HEK293 (cell line): Measurements from ENCODE around the gene FAM81A.

Experiments used
- CTCF ChIA-PET: fragments of 350-600 bp; formaldehyde crosslinking; extraction: SDS; loops from one replicate; lab custom pipeline; 2021; ENCODE audit warnings: antibody characterized with exemption; lab: Yijun Ruan, JAX
- POLR2A ChIA-PET: fragments of 300-600 bp; formaldehyde crosslinking; extraction: SDS; loops from one replicate; lab custom pipeline; 2020; ENCODE audit warnings: antibody characterized with exemption, inconsistent platforms; lab: Yijun Ruan, JAX
- H3K27ac ChIP-seq: fragments of 200-500 bp; sonication (Bioruptor generic); 2 replicates; pipeline ENCODE4 v1.5.1; 2014; ENCODE audit warnings: low read depth, low read length, control low read depth, inconsistent platforms; ENCODE audit errors: extremely low read depth
- H3K36me3 ChIP-seq, 2 experiments: fragments of 200-500 bp in 1 of 2; sonication (Bioruptor generic) in 1 of 2; 1 replicate in 1 of 2; 2 replicates in 1 of 2; pipeline ENCODE4 v1.5.1; 2014 to 2017; ENCODE audit warnings: inconsistent platforms in 2 of 2, low read length in 2 of 2; ENCODE audit not compliant: control insufficient read depth in 2 of 2, insufficient read depth in 1 of 2
- H3K4me1 ChIP-seq: fragments of 200-500 bp; sonication (Bioruptor generic); 2 replicates; pipeline ENCODE4 v1.5.1; 2014; ENCODE audit warnings: mild to moderate bottlenecking, low read length, inconsistent platforms; ENCODE audit not compliant: control insufficient read depth, insufficient read depth
- H3K4me3 ChIP-seq: 2 replicates; pipeline ENCODE4 v1.5.1; 2011; ENCODE audit warnings: low read depth, mild to moderate bottlenecking, control low read depth, low read length, moderate library complexity
- H3K9me3 ChIP-seq: fragments of 200-500 bp; sonication (Bioruptor generic); 2 replicates; pipeline ENCODE4 v1.5.1; 2014; ENCODE audit warnings: low read depth, low read length, inconsistent platforms; ENCODE audit not compliant: control insufficient read depth, insufficient read depth
- OVOL3 ChIP-seq: fragments of 450-650 bp; formaldehyde crosslinking; IDR thresholded peaks from 2 replicates; pipeline ENCODE4 v1.5.1; 2016; ENCODE audit warnings: missing biosample characterization, missing genetic modification characterization
- PRDM1 ChIP-seq: fragments of 450-650 bp; formaldehyde crosslinking; IDR thresholded peaks from 2 replicates; pipeline ENCODE4; 2016; ENCODE audit warnings: missing biosample characterization, missing genetic modification characterization
- REPIN1 ChIP-seq: fragments of 450-650 bp; formaldehyde crosslinking; IDR thresholded peaks from 2 replicates; pipeline ENCODE4 v1.5.1; 2017; ENCODE audit warnings: missing biosample characterization, missing genetic modification characterization, low read depth
- TRIM28 ChIP-seq: IDR thresholded peaks from 2 replicates; pipeline ENCODE4 v1.6.1; 2011; ENCODE audit warnings: low read length, control low read depth, borderline replicate concordance
- WT1 ChIP-seq: fragments of 450-650 bp; formaldehyde crosslinking; IDR thresholded peaks from 2 replicates; pipeline ENCODE4 v1.5.1; 2016; ENCODE audit warnings: missing biosample characterization, missing genetic modification characterization
- ZBTB21 ChIP-seq: fragments of 450-650 bp; formaldehyde crosslinking; IDR thresholded peaks from 2 replicates; pipeline ENCODE4 v1.5.1; 2017; ENCODE audit warnings: missing biosample characterization, missing genetic modification characterization
- ZBTB49 ChIP-seq: fragments of 450-650 bp; formaldehyde crosslinking; IDR thresholded peaks from 2 replicates; pipeline ENCODE4 v1.5.1; 2016; ENCODE audit warnings: missing biosample characterization, missing genetic modification characterization, low read depth
- ZNF138 ChIP-seq: fragments of 450-650 bp; formaldehyde crosslinking; IDR thresholded peaks from 2 replicates; pipeline ENCODE4 v1.5.1; 2016; ENCODE audit warnings: missing biosample characterization, missing genetic modification characterization, borderline replicate concordance
- ZNF146 ChIP-seq: fragments of 450-650 bp; formaldehyde crosslinking; IDR thresholded peaks from 2 replicates; pipeline ENCODE4 v1.5.1; 2016; ENCODE audit warnings: missing biosample characterization, missing genetic modification characterization
- ZNF155 ChIP-seq: fragments of 450-650 bp; formaldehyde crosslinking; IDR thresholded peaks from 2 replicates; pipeline ENCODE4 v1.5.1; 2016; ENCODE audit warnings: missing biosample characterization, missing genetic modification characterization
- ZNF157 ChIP-seq: fragments of 450-650 bp; formaldehyde crosslinking; IDR thresholded peaks from 2 replicates; pipeline ENCODE4 v1.5.1; 2016; ENCODE audit warnings: missing biosample characterization, missing genetic modification characterization
- ZNF169 ChIP-seq: fragments of 450-650 bp; formaldehyde crosslinking; IDR thresholded peaks from 2 replicates; pipeline ENCODE4 v1.5.1; 2016; ENCODE audit warnings: missing biosample characterization, missing genetic modification characterization
- ZNF366 ChIP-seq: fragments of 450-650 bp; formaldehyde crosslinking; conservative IDR thresholded peaks from 2 replicates; pipeline ENCODE4 v1.5.1; 2016; ENCODE audit warnings: missing biosample characterization, missing genetic modification characterization
- ZNF416 ChIP-seq: fragments of 450-650 bp; formaldehyde crosslinking; IDR thresholded peaks from 2 replicates; pipeline ENCODE4 v1.5.1; 2016; ENCODE audit warnings: missing biosample characterization, missing genetic modification characterization
- ZNF571 ChIP-seq: fragments of 450-650 bp; formaldehyde crosslinking; IDR thresholded peaks from 2 replicates; pipeline ENCODE4 v1.5.0; 2017; ENCODE audit warnings: missing biosample characterization, missing genetic modification characterization
- ZNF610 ChIP-seq: fragments of 450-650 bp; formaldehyde crosslinking; IDR thresholded peaks from 2 replicates; pipeline ENCODE4 v1.5.1; 2016; ENCODE audit warnings: missing biosample characterization, missing genetic modification characterization, borderline replicate concordance
- TF ChIP-seq, protein P1 (sequence below): fragments of 450-650 bp; formaldehyde crosslinking; conservative IDR thresholded peaks from 2 replicates; pipeline ENCODE4 v1.5.1; 2016; ENCODE audit warnings: low read depth, missing biosample characterization, missing genetic modification characterization

The FAM81A gene

DNA sequence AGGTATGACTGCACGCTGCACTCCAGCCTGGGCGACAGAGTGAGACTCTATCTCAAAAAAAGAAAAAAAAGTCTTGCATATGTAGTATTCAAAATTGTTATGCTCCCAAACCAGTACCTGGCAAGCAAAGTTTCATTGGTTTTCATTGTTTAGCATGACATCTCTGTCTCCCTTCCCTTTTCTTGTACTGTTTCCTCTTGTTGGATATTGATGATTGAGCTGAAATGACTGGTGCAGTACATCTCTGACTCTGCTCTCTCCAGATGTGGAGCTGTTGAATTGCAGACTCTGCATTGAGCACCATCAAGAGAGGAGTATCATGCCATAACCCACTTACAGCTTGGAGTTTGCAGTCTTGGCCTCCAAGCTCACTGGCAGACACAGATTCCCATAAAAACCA is 77.2 kb downstream of the FAM81A start (continued):
- TF ChIP-seq ZNF155 (tag by site-specific recombination), result no peak

GRCh38 chr15:59516655-59517461 is 78.9 kb downstream of the FAM81A start:
- ChIA-PET POLR2A (no interaction called here), CTCF (interaction anchor here (1.0 to 3.4 kb wide), 2 partner anchors 12 to 121 kb away, joined by 3 to 25 read pairs; no protein-coding TSS in a partner anchor)
- no peaks in the 10 kb centered on the region for H3K9me3 ChIP-seq
- no peaks in the 10 kb centered on the region for H3K36me3 ChIP-seq
- H3K27ac ChIP-seq, result no peak overlapping the region
- TF ChIP-seq REPIN1 (tag by site-specific recombination) (no peak), ZBTB49 (tag by site-specific recombination) (no peak), ZNF138 (tag by site-specific recombination) (no peak), ZNF610 (tag by site-specific recombination) (no peak), TRIM28 (no peak), ZNF146 (tag by site-specific recombination) (no peak)
- no peaks in the 10 kb centered on the region for H3K4me1 ChIP-seq
- H3K4me3 ChIP-seq, result no peak overlapping the region

GRCh38 chr15:59519329-59519728 is 81.3 kb downstream of the FAM81A start:
- H3K4me1 ChIP-seq, result no peaks in the 10 kb centered on the region
- H3K27ac ChIP-seq, result no peak overlapping the region
- no peak overlapping the region for H3K4me3 ChIP-seq
- H3K36me3 ChIP-seq, result no peaks in the 10 kb centered on the region
- TF ChIP-seq ZBTB21 (tag by site-specific recombination) (no peak), WT1 (tag by site-specific recombination) (no peak), ZNF157 (tag by site-specific recombination) (no peak), ZNF169 (tag by site-specific recombination) (no peak), OVOL3 (tag by site-specific recombination) (no peak), ZNF416 (no peak), ZNF571 (no peak), ZNF366 (peak; percentile 57), PRDM1 (tag by site-specific recombination) (0 out of 2 replicates have a peak, but pooled peaks have one; percentile 46)
- TF ChIP-seq, protein P1, sequence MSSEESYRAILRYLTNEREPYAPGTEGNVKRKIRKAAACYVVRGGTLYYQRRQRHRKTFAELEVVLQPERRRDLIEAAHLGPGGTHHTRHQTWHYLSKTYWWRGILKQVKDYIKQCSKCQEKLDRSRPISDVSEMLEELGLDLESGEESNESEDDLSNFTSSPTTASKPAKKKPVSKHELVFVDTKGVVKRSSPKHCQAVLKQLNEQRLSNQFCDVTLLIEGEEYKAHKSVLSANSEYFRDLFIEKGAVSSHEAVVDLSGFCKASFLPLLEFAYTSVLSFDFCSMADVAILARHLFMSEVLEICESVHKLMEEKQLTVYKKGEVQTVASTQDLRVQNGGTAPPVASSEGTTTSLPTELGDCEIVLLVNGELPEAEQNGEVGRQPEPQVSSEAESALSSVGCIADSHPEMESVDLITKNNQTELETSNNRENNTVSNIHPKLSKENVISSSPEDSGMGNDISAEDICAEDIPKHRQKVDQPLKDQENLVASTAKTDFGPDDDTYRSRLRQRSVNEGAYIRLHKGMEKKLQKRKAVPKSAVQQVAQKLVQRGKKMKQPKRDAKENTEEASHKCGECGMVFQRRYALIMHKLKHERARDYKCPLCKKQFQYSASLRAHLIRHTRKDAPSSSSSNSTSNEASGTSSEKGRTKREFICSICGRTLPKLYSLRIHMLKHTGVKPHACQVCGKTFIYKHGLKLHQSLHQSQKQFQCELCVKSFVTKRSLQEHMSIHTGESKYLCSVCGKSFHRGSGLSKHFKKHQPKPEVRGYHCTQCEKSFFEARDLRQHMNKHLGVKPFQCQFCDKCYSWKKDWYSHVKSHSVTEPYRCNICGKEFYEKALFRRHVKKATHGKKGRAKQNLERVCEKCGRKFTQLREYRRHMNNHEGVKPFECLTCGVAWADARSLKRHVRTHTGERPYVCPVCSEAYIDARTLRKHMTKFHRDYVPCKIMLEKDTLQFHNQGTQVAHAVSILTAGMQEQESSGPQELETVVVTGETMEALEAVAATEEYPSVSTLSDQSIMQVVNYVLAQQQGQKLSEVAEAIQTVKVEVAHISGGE (tag by site-specific recombination), result no peak
- no peaks in the 10 kb centered on the region for H3K9me3 ChIP-seq
- CTCF ChIA-PET, result interaction anchor here (0.6 to 1.9 kb wide), 2 partner anchors 10 to 96 kb away, joined by 4 to 8 read pairs; no protein-coding TSS in a partner anchor
- POLR2A ChIA-PET, result no interaction called here
